SK-N-MC (cell line): ENCODE results near the gene SECTM1.

Source experiments
- DNase-seq: peaks from one replicate; pipeline ENCODE4 v3.0.0-alpha.2; 2011; ENCODE audit warnings: low read depth, low spot score
- H3K27ac ChIP-seq: fragments of 200-600 bp; sonication (generic); 2 replicates; pipeline ENCODE4 v1.5.1; 2016; ENCODE audit warnings: mixed run types
- H3K36me3 ChIP-seq: fragments of 200-600 bp; sonication (generic); 2 replicates; pipeline ENCODE4 v1.6.1; 2017; ENCODE audit warnings: antibody characterized with exemption, low read length, mixed read lengths; ENCODE audit not compliant: insufficient read depth
- H3K4me3 ChIP-seq: fragments of 200-600 bp; sonication (generic); 2 replicates; pipeline ENCODE4 v1.5.1; 2016
- H3K9ac ChIP-seq: fragments of 200-600 bp; sonication (generic); 2 replicates; pipeline ENCODE4 v1.8.0; 2017; ENCODE audit warnings: mixed run types, mixed read lengths; ENCODE audit not compliant: insufficient read length
- H3K9me3 ChIP-seq: fragments of 200-600 bp; sonication (generic); 2 replicates; pipeline ENCODE4 v1.6.1; 2017; ENCODE audit warnings: low read depth, mild to moderate bottlenecking, antibody characterized with exemption, low read length, moderate library complexity, mixed read lengths
- EZH2 ChIP-seq: fragments of 200-600 bp; sonication (generic); IDR thresholded peaks from one replicate; pipeline ENCODE4 v1.6.1; 2017; ENCODE audit warnings: antibody characterized with exemption
- FOXP2 ChIP-seq: optimal IDR thresholded peaks from 2 replicates; pipeline ENCODE3; 2011; ENCODE audit warnings: mild to moderate bottlenecking, moderate library complexity; ENCODE audit not compliant: insufficient read depth; ENCODE audit errors: extremely low read length, control extremely low read depth
- POLR2AphosphoS5 ChIP-seq: IDR thresholded peaks from 2 replicates; pipeline ENCODE4 v1.6.1; 2012; ENCODE audit warnings: mild to moderate bottlenecking, low read depth, low read length, borderline replicate concordance

Gene SECTM1

DNA sequence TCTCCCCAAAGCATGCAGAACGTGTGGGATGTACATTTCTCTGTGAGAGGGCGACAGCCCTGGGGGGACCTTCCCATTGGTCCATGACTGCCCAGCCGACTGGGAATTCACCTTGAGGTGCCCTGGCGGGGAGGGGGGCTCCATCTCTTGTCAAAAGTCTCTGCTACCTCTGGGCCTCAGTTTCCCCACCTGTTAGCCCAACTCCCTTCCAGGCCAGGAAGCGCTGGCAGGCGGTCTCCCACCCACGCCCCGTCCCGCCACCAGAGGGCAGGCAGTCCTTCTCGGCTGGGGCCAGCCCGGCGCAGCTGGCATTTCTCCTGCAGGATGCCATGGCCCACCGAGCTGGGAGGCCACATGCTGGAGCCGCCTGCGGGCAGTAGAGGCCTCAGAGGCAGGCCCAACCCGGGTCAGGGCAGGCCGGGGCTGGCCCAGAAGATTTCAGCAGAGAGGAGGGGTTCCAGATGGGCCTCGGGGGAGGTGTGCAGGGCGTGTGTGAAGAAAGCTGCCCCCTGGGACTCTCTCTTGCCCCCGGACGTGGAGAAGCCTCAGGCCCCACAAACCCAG is 32.8 kb downstream of the SECTM1 start:
- no peak for DNase-seq
- Histone ChIP-seq H3K27ac (no peak overlapping the region), H3K36me3 (no peaks in the 10 kb centered on the region), H3K9ac (no peak overlapping the region), H3K4me3 (no peak overlapping the region), H3K9me3 (no peaks in the 10 kb centered on the region)
- TF ChIP-seq EZH2: no peak
- TF ChIP-seq POLR2AphosphoS5: no peak
- no peak for TF ChIP-seq FOXP2

GRCh38 chr17:82300228-82300627 is 33.3 kb downstream of the SECTM1 start:
- Histone ChIP-seq H3K4me3 (no peak overlapping the region), H3K9ac (no peak overlapping the region), H3K27ac (no peak overlapping the region)

DNA sequence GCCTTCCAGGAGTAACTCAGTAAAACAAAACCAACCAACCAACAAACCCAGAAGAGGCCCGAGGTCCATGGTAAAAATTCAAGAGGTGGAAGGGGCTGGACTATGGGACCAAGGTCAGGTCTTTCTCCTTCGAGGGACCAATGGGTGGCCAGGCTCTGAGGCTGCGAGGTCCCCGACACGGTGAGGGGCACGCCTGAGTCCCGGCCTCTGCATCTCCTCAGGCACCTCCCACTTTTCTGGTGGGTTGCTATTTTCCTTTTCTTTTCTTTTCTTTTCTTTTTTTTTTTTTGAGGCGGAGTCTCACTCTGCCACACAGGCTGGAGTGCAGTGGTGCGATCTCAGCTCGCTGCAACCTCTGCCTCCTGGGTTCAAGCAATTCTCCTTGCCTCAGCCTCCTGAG is 34.1 kb downstream of the SECTM1 start:
- Histone ChIP-seq H3K4me3 (no peak overlapping the region), H3K27ac (no peak overlapping the region), H3K9ac (no peak overlapping the region), H3K9me3 (no peaks in the 10 kb centered on the region), H3K36me3 (no peaks in the 10 kb centered on the region)
- TF ChIP-seq FOXP2 (no peak), EZH2 (no peak), POLR2AphosphoS5 (no peak)
- DNase-seq: no peak

More at GRCh38 chr17:82300228-82300627, 33.3 kb downstream of the SECTM1 start:
- H3K9me3 ChIP-seq: no peaks in the 10 kb centered on the region
- no peaks in the 10 kb centered on the region for H3K36me3 ChIP-seq
- TF ChIP-seq FOXP2 (no peak), POLR2AphosphoS5 (no peak), EZH2 (no peak)
- DNase-seq: no peak

- no peaks in the 10 kb centered on the region for H3K9me3 ChIP-seq
- no peak overlapping the region for H3K27ac ChIP-seq
- DNase-seq: no peak
- no peak overlapping the region for H3K9ac ChIP-seq
- TF ChIP-seq EZH2 (no peak), FOXP2 (no peak)
- H3K36me3 ChIP-seq: no peaks in the 10 kb centered on the region
- no peak overlapping the region for H3K4me3 ChIP-seq
Measured at GRCh38 chr17:82298538-82299421, 34.8 kb downstream of the SECTM1 start.

DNA sequence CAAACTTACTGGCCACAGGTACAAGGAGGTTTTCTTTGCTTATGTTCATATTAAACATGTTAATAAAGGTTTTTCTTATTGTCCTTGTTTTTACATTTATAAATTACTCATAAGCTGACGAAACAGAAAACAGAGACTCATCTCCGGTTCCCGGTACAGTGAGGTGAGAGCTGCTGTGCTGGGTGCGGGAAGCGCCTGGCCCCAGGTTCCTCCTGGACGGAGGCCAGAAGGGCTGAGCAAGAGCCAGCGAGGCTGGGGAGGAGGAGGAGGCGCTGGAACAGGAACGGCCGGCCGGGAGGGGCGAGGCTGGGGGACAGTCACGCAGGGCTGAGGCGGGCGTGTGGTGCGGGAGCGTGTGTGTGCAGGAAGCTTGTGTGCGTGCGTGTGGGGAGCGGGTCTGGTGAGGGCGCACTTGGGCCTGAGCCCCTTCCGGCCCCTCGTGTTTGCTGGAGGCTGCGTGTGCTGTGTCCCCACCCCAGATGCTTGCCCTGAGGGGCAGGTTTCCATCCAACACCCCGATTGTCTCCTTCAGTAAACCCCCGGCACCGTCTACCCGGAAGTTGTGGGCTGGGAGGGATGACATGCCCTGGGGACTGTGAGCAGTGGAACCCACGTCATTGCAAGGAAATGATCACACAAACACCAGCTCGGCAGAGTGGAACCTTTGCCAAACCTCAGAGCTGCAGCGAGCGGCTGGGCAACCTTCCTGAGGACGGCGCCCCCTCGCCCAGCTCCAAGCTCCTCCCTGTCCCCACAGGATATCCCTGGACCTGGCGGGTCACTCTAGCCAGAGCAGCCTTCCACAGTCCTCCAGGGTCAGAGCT is 35.6 kb downstream of the SECTM1 start:
- TF ChIP-seq FOXP2 (peak; percentile 79), EZH2 (no peak), POLR2AphosphoS5 (peak; percentile 35)
- H3K9ac ChIP-seq: no peak overlapping the region
- DNase-seq: peak; percentile 28
- H3K9me3 ChIP-seq: no peaks in the 10 kb centered on the region
- no peak overlapping the region for H3K4me3 ChIP-seq
- no peaks in the 10 kb centered on the region for H3K36me3 ChIP-seq
- no peak overlapping the region for H3K27ac ChIP-seq

DNA sequence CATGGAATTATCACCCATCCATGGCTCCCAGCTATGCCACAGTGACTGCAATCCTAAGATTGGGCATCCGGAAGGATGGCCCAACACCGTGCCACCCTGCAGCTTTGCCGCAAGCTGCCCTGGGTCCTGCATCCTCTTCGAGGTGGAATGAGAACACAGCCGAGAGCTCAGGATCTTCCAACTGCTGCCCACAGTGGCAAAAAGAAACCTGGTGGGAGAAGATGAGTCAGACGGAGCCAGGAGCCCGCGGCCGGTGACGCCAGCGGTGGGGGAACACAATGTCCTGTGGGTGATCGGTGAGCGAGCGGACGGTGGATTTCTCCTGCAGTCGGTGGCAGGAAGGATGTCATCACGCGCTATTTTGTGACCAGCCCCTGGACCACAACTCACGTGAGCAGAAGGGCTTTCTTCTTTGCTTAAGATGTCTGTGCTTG is 36.3 kb downstream of the SECTM1 start:
- Histone ChIP-seq H3K36me3 (no peaks in the 10 kb centered on the region), H3K27ac (no peak overlapping the region), H3K9ac (no peak overlapping the region), H3K4me3 (no peak overlapping the region), H3K9me3 (no peaks in the 10 kb centered on the region)
- TF ChIP-seq EZH2 (no peak), FOXP2 (no peak), POLR2AphosphoS5 (no peak)
- DNase-seq: no peak

DNA sequence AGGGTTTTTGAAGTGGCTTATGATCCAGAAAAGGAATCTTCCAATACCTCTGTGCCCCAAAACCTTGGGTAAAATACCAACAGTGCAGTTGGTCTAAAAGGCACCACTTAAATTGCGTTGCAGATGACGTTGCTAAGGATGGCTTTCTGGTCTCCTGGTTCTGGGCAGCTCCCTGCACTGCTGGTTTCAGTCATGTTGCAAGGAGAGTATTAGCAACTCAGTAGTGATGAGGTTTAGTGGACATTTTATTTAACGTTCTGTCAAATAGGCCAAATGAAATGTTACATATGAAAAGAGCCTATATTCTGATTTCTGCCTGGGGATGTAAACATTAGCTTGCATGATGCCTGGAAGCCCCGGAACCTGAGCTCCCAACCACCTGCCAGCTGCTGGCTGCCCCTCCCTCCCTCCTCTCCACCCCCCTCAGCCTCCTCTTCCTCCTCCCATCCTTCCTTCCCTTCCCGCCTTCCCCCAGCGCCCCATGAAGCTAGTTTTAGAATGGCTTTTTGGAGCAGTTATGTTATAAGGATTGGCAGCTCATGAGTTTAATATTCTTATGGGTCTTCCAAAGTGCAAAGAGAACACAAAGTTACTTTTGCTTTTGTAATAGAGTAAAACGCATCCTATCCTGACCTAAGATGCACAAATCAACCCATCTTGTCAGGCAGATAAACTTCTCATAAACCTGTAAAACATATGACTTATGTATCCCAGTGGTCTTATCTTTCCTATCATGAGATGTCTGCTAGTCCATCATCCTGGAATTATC is 36.9 kb downstream of the SECTM1 start:
- H3K9me3 ChIP-seq: no peaks in the 10 kb centered on the region
- DNase-seq: no peak
- H3K9ac ChIP-seq: no peak overlapping the region
- no peak overlapping the region for H3K4me3 ChIP-seq
- no peak for TF ChIP-seq EZH2
- no peak for TF ChIP-seq FOXP2
- no peak for TF ChIP-seq POLR2AphosphoS5
- H3K27ac ChIP-seq: no peak overlapping the region
- H3K36me3 ChIP-seq: no peaks in the 10 kb centered on the region
